HG03378 (cell line): ENCODE results near the gene ABHD2.
"Not testable (repeated sequence)": the region's sequence is repeated elsewhere in the genome, so short reads cannot be mapped to it uniquely, and the experiment has no call there.

Experiments used
- ATAC-seq: cut with Tn5 transposase; IDR thresholded peaks from one replicate; pipeline ENCODE4 v1.9.1; 2021; ENCODE audit warnings: mild to moderate bottlenecking, moderate library complexity; ENCODE audit not compliant: unreplicated experiment

Gene ABHD2

GRCh38 chr15:89118481-89118989, 30.3 kb downstream of the ABHD2 start:
- ATAC-seq, result no peak

- ATAC-seq, result no peak
Measured at GRCh38 chr15:89119489-89120478, 31.5 kb downstream of the ABHD2 start.

- ATAC-seq, result not testable (repeated sequence)
Measured at GRCh38 chr15:89120479-89121000, 32.3 kb downstream of the ABHD2 start.

- ATAC-seq, result no peak
Measured at GRCh38 chr15:89121414-89121813, 33.2 kb downstream of the ABHD2 start.

- no peak for ATAC-seq
Measured at GRCh38 chr15:89122505-89123180, 34.4 kb downstream of the ABHD2 start.

GRCh38 chr15:89123181-89123525, 34.9 kb downstream of the ABHD2 start:
- ATAC-seq, result no peak

- no peak for ATAC-seq
Measured at GRCh38 chr15:89125088-89125826, 37.0 kb downstream of the ABHD2 start.

- no peak for ATAC-seq
Measured at GRCh38 chr15:89126009-89126408, 37.8 kb downstream of the ABHD2 start.

GRCh38 chr15:89127054-89127702, 38.9 kb downstream of the ABHD2 start:
- no peak for ATAC-seq

- ATAC-seq, result no peak
Measured at GRCh38 chr15:89128320-89129122, 40.3 kb downstream of the ABHD2 start.

- no peak for ATAC-seq
Measured at GRCh38 chr15:89129123-89129815, 41.0 kb downstream of the ABHD2 start.

- ATAC-seq, result no peak
Measured at GRCh38 chr15:89129816-89130134, 41.5 kb downstream of the ABHD2 start.

- peak; percentile 82 for ATAC-seq
Measured at GRCh38 chr15:89130201-89130600, 41.9 kb downstream of the ABHD2 start.

- ATAC-seq, result no peak
Measured at GRCh38 chr15:89131731-89132130, 43.5 kb downstream of the ABHD2 start.

- no peak for ATAC-seq
Measured at GRCh38 chr15:89132611-89133507, 44.6 kb downstream of the ABHD2 start.

- not testable (repeated sequence) for ATAC-seq
Measured at GRCh38 chr15:89135387-89136077, 47.3 kb downstream of the ABHD2 start.

- no peak for ATAC-seq
Measured at GRCh38 chr15:89136078-89136806, 48.0 kb downstream of the ABHD2 start.
